ENCODE results near the gene CLTCL1.

The CLTCL1 gene

GRCh38 chr22:19295733-19296132 is 4.2 kb upstream of the CLTCL1 start:
- Histone ChIP-seq H3K4me3 (ENCODE audit: low read depth in 1 of 2, low read length in 1 of 2) (no peak overlapping the region), H3K9me3 (no peaks in the 10 kb centered on the region), H3K36me3 (no peaks in the 10 kb centered on the region), H3K4me1 (ENCODE audit: control insufficient read depth in 1 of 2, insufficient read depth in 1 of 2, low read depth in 1 of 2, low read length in 1 of 2) (peaks cover 19 to 25% of the 10 kb centered on the region in 2 experiments), H3K27me3 (no peaks in the 10 kb centered on the region), H3K27ac (no peak overlapping the region)
- TF ChIP-seq, protein P1, sequence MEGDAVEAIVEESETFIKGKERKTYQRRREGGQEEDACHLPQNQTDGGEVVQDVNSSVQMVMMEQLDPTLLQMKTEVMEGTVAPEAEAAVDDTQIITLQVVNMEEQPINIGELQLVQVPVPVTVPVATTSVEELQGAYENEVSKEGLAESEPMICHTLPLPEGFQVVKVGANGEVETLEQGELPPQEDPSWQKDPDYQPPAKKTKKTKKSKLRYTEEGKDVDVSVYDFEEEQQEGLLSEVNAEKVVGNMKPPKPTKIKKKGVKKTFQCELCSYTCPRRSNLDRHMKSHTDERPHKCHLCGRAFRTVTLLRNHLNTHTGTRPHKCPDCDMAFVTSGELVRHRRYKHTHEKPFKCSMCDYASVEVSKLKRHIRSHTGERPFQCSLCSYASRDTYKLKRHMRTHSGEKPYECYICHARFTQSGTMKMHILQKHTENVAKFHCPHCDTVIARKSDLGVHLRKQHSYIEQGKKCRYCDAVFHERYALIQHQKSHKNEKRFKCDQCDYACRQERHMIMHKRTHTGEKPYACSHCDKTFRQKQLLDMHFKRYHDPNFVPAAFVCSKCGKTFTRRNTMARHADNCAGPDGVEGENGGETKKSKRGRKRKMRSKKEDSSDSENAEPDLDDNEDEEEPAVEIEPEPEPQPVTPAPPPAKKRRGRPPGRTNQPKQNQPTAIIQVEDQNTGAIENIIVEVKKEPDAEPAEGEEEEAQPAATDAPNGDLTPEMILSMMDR (IDR thresholded peaks at IDR 0.05): no peak

GRCh38 chr22:19292458-19293230 is 1.1 kb upstream of the CLTCL1 start:
- H3K4me3 ChIP-seq (ENCODE audit: low read depth in 1 of 2, low read length in 1 of 2): peak overlapping the region; percentile 92 to 93
- H3K9me3 ChIP-seq: no peaks in the 10 kb centered on the region

DNA sequence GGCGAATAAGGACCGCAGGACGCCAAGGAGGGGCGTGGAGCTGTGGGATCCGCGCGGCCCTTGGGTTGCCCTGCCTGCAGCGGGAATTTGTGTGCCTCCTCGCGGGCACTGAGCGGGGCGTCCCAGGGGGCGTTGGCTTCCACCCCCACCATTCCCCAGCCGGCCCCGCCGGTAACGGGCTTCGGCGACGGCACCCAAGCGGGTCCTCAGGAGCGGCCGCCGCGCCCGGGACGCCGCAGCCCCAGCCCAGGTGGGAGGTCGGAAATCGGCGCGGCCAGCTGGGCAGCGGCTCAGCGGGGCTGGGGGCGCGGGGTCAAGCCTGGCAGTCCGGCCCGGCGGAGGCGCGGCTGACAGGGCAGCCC is 320 bp downstream of the CLTCL1 start:
- Histone ChIP-seq H3K27me3 (no peaks in the 10 kb centered on the region), H3K4me3 (ENCODE audit: low read depth in 1 of 2, low read length in 1 of 2) (peak overlapping the region; percentile 92 to 93), H3K27ac (peak overlapping the region; percentile 73), H3K9me3 (no peaks in the 10 kb centered on the region), H3K4me1 (ENCODE audit: control insufficient read depth in 1 of 2, insufficient read depth in 1 of 2, low read depth in 1 of 2, low read length in 1 of 2) (peaks cover 45 to 46% of the 10 kb centered on the region in 2 experiments), H3K36me3 (peaks cover 6% of the 10 kb centered on the region)
- TF ChIP-seq, protein P1 (IDR thresholded peaks at IDR 0.05): no peak

More at GRCh38 chr22:19292458-19293230, 1.1 kb upstream of the CLTCL1 start:
- no peaks in the 10 kb centered on the region for H3K27me3 ChIP-seq
- peaks cover 40 to 50% of the 10 kb centered on the region in 2 experiments for H3K4me1 ChIP-seq (ENCODE audit: control insufficient read depth in 1 of 2, insufficient read depth in 1 of 2, low read depth in 1 of 2, low read length in 1 of 2)
- H3K27ac ChIP-seq: peak overlapping the region; percentile 73
- no peaks in the 10 kb centered on the region for H3K36me3 ChIP-seq
- TF ChIP-seq, protein P1 (IDR thresholded peaks at IDR 0.05): no peak

DNA sequence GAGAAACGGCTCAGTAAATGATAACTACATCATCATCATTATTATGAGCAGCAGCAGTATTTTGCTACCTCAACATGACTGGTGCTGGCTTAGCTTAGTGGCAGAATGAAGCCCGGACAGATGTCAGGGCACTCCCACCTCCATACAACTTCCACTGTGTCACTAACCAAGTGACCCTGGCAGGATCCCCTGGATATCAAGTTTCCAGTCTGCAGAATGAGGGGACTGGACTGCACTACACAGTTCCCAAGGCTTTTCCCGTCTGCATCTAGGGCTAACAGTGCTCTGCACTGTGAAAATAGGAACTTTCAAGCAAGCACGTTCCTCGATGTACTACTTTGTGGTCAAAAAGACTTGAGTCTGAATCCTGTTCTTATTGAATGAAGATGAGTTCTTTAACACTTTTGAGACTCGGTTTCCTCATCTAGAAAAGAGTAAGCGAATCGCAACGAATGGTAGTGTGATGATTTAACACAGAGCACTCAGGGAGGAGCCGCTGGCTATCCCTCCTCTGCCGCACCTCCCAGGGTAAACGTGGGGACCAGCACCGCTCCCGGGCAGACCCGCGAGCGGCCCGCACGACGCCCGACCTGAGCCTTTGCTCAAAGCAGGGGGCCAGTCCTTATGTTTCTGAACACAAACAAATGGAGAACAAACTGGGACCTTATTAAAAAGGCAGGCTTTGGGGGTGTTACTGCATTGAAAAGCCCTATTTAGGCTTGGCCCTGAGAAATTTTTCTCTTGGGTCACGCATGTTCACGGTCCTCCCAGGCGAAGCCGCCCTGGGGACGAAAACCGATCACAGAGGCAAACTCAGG is 910 bp downstream of the CLTCL1 start:
- Histone ChIP-seq H3K4me3 (ENCODE audit: low read depth in 1 of 2, low read length in 1 of 2) (peak overlapping the region; percentile 92 to 93), H3K27me3 (no peaks in the 10 kb centered on the region), H3K27ac (peak overlapping the region; percentile 73), H3K4me1 (ENCODE audit: control insufficient read depth in 1 of 2, insufficient read depth in 1 of 2, low read depth in 1 of 2, low read length in 1 of 2) (peaks cover 45 to 46% of the 10 kb centered on the region in 2 experiments), H3K9me3 (no peaks in the 10 kb centered on the region), H3K36me3 (peaks cover 11% of the 10 kb centered on the region)
- TF ChIP-seq, protein P1 (IDR thresholded peaks at IDR 0.05): no peak

DNA sequence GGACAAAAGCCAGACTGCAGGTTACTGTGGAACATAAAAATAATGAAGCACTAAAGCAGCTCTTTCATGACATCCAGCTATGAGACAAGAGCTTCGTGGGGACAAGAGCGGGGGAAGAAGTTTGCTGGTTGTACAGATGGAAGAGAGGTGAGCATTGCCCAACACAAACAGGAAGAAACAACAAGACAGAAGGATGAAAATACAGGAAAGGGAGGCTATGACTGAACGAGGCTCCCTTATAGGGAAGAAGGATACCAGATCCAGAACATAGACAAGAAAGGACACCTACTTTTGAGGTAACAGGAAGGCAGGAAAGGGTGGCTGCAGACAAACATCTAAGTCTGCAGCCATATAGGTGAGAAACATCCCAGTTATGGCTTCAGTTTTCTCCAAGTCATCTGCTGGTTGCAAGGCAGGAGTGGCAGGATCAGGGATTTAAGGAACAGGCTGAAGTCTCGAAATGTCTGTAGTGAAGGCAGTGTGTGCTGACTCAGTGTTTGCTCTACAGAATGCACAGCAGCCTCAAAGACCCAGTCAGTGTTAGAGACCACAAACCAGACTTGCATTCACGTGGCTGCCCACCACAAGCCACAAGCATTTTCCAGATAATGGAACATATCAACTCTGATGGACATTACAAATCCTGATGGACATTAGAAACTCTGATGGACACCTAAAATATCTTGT is 1.9 kb downstream of the CLTCL1 start:
- Histone ChIP-seq H3K27ac (no peak overlapping the region), H3K36me3 (peaks cover 11% of the 10 kb centered on the region), H3K9me3 (no peaks in the 10 kb centered on the region), H3K4me1 (ENCODE audit: control insufficient read depth in 1 of 2, insufficient read depth in 1 of 2, low read depth in 1 of 2, low read length in 1 of 2) (peaks cover 45 to 46% of the 10 kb centered on the region in 2 experiments), H3K27me3 (no peaks in the 10 kb centered on the region), H3K4me3 (ENCODE audit: low read depth in 1 of 2, low read length in 1 of 2) (no peak overlapping the region)
- TF ChIP-seq, protein P1 (IDR thresholded peaks at IDR 0.05): no peak

Data from neutrophil (primary cell).